ENCODE data around the gene HSD17B11.
"Not testable (repeated sequence)": the region's sequence is repeated elsewhere in the genome, so short reads cannot be mapped to it uniquely, and the experiment has no call there.

The HSD17B11 gene

DNA sequence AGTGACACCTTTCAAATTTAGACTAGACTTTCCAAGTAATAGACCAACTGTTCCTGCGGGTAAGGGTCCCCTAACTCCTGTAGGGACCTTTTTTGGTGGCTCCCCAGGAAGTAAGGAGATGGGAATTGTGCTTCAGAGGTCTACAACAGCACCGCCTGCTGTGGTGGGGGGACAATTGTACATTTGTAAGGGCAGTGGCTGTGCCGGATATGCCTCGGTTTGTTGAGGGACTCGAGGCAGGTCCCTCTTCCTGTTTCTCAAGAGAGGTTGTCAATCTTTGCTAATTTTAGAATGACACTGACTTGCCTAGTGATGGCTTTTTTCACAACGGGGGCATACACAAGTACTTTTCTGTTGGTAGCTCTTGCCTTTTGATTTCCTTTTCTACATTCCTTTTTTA lies 15.5 kb upstream of the HSD17B11 start:
- Histone ChIP-seq H3K4me3 (ENCODE audit: low read length) (no peak overlapping the region), H3K4me1 (ENCODE audit: control insufficient read depth, insufficient read depth, low read length) (no peaks in the 10 kb centered on the region), H3K27me3 (ENCODE audit: control insufficient read depth, insufficient read depth, low read length) (no peaks in the 10 kb centered on the region), H3K27ac (ENCODE audit: low read length) (no peak overlapping the region), H3K36me3 (ENCODE audit: control insufficient read depth, insufficient read depth, low read length) (no peaks in the 10 kb centered on the region), H3K9me3 (ENCODE audit: control insufficient read depth, insufficient read depth, low read length) (no peaks in the 10 kb centered on the region)
- DNase-seq (ENCODE audit: low read depth, low spot score), result no peak
- no CpG with 5 or more reads among the region's 6 CpGs for WGBS (ENCODE audit: insufficient coverage, insufficient read length)

DNA sequence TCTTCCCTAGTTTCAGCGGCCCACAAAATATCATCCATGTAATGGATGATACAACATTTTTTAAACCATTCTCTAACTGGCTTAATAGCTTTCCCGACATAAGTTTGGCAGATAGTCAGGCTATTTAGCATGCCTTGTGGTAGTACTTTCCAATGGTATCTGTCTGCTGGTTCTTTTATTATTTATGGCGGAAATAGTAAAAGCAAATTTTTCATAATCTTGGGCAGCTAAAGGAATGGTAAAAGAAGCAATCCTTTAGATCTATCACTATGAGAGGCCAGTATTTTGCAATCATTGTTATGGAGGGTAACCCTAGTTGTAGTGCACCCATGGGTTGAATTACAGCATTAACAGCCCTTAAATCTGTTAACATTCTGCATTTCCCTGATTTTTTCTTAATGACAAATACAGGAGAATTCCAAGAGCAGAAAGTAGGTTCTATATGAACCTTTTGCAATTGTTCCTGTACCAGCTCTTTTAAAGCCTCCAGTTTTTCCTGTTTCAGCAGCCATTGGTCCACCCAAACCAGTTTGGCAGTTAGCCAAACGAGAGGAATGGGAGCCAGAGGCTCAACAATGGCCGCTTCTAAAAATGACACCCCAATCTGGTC lies 14.3 kb upstream of the HSD17B11 start:
- no peaks in the 10 kb centered on the region for H3K4me1 ChIP-seq (ENCODE audit: control insufficient read depth, insufficient read depth, low read length)
- H3K9me3 ChIP-seq (ENCODE audit: control insufficient read depth, insufficient read depth, low read length), result no peaks in the 10 kb centered on the region
- no peaks in the 10 kb centered on the region for H3K36me3 ChIP-seq (ENCODE audit: control insufficient read depth, insufficient read depth, low read length)
- no peak overlapping the region for H3K4me3 ChIP-seq (ENCODE audit: low read length)
- no peak overlapping the region for H3K27ac ChIP-seq (ENCODE audit: low read length)
- WGBS (ENCODE audit: insufficient coverage, insufficient read length), result no CpG with 5 or more reads among the region's 5 CpGs
- no peak for DNase-seq (ENCODE audit: low read depth, low spot score)
- no peaks in the 10 kb centered on the region for H3K27me3 ChIP-seq (ENCODE audit: control insufficient read depth, insufficient read depth, low read length)

DNA sequence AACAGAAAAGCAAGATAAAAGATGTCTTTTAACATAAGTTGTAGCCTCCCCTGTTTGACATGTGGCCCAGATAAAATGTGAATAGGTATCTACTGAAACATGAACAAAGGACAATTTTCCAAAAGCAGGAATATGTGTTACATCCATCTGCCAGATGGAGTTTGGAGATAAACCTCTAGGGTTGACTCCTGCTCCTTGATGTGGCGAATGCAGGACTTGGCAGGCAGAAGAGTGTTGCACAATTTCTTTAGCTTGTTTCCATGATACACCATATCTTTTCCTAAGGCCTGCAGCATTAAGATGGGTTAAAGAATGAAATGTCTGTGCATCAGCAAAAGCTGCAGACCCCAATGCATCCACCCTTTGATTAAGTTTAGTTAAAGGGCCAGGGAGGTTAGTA lies 12.7 kb upstream of the HSD17B11 start:
- not testable (repeated sequence) for DNase-seq (ENCODE audit: low read depth, low spot score); H3K4me1 ChIP-seq (ENCODE audit: control insufficient read depth, insufficient read depth, low read length); H3K4me3 ChIP-seq (ENCODE audit: low read length); H3K9me3 ChIP-seq (ENCODE audit: control insufficient read depth, insufficient read depth, low read length); H3K27ac ChIP-seq (ENCODE audit: low read length); H3K27me3 ChIP-seq (ENCODE audit: control insufficient read depth, insufficient read depth, low read length); H3K36me3 ChIP-seq (ENCODE audit: control insufficient read depth, insufficient read depth, low read length)
- no CpG with 5 or more reads among the region's 1 CpG for WGBS (ENCODE audit: insufficient coverage, insufficient read length)

DNA sequence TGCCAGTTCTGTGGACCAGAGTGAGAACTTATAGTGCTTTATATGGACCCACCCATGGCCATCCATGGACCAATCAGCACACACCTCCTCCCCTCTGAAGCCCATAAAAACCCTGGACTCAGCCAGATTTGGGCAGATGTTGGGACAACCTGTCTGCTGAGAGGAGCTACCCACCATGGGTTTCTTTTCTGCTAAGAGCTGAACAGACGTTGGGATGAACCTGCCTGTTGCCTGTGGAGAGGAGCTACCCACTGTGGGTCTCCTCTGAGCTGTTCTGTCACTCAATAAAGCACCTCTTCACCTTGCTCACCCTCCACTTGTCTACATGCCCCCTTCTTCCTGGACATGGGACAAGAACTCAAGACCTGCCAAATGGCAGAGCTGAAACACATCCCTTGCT lies 9.0 kb upstream of the HSD17B11 start:
- Histone ChIP-seq H3K27ac (ENCODE audit: low read length) (no peak overlapping the region), H3K36me3 (ENCODE audit: control insufficient read depth, insufficient read depth, low read length) (no peaks in the 10 kb centered on the region), H3K27me3 (ENCODE audit: control insufficient read depth, insufficient read depth, low read length) (no peaks in the 10 kb centered on the region), H3K4me1 (ENCODE audit: control insufficient read depth, insufficient read depth, low read length) (no peaks in the 10 kb centered on the region), H3K9me3 (ENCODE audit: control insufficient read depth, insufficient read depth, low read length) (no peaks in the 10 kb centered on the region), H3K4me3 (ENCODE audit: low read length) (no peak overlapping the region)
- no peak for DNase-seq (ENCODE audit: low read depth, low spot score)
- no CpG with 5 or more reads among the region's 1 CpG for WGBS (ENCODE audit: insufficient coverage, insufficient read length)

DNA sequence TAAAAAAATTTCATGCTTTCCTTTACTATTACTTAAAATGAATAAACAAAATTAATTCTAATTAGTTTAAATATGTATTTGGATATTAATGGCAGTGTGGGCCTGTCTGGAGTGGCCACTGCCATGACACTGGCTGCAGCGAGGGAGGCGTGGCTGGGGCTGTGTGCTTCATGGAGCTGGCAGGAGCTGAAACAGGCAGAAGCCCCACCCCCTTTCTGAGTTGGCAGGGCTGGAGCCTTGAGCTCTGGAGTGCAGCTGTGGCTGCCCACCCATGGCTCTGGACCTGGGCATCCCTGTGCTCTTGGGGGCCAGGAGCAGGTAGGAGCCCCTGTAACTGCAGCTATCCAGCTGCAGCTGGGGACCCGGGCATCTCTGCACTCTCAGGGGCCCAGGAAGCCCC lies 8.2 kb upstream of the HSD17B11 start:
- Histone ChIP-seq H3K4me3 (ENCODE audit: low read length) (no peak overlapping the region), H3K36me3 (ENCODE audit: control insufficient read depth, insufficient read depth, low read length) (no peaks in the 10 kb centered on the region), H3K9me3 (ENCODE audit: control insufficient read depth, insufficient read depth, low read length) (no peaks in the 10 kb centered on the region), H3K27me3 (ENCODE audit: control insufficient read depth, insufficient read depth, low read length) (no peaks in the 10 kb centered on the region), H3K27ac (ENCODE audit: low read length) (no peak overlapping the region), H3K4me1 (ENCODE audit: control insufficient read depth, insufficient read depth, low read length) (no peaks in the 10 kb centered on the region)
- DNase-seq (ENCODE audit: low read depth, low spot score), result no peak
- no CpG with 5 or more reads among the region's 3 CpGs for WGBS (ENCODE audit: insufficient coverage, insufficient read length)

DNA sequence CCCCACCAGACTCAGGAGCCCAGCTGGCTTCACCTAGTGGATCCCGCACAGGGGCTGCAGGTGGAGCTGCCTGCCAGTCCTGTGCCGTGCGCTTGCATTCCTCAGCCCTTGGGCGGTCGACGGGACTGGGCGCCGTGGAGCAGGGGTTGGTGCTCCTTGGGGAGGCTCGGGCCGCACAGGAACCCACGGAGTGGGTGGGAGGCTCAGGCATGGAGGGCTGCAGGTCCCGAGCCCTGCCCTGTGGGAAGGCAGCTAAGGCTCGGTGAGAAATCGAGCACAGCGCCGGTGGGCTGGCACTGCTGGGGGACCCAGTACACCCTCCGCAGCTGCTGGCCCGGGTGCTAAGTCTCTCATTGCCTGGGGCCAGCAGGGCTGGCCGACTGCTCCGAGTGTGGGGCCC lies 4.9 kb upstream of the HSD17B11 start:
- not testable (repeated sequence) for DNase-seq (ENCODE audit: low read depth, low spot score); H3K9me3 ChIP-seq (ENCODE audit: control insufficient read depth, insufficient read depth, low read length); H3K27me3 ChIP-seq (ENCODE audit: control insufficient read depth, insufficient read depth, low read length); H3K36me3 ChIP-seq (ENCODE audit: control insufficient read depth, insufficient read depth, low read length); H3K4me3 ChIP-seq (ENCODE audit: low read length); H3K4me1 ChIP-seq (ENCODE audit: control insufficient read depth, insufficient read depth, low read length); H3K27ac ChIP-seq (ENCODE audit: low read length)
- no CpG with 5 or more reads among the region's 20 CpGs for WGBS (ENCODE audit: insufficient coverage, insufficient read length)

DNA sequence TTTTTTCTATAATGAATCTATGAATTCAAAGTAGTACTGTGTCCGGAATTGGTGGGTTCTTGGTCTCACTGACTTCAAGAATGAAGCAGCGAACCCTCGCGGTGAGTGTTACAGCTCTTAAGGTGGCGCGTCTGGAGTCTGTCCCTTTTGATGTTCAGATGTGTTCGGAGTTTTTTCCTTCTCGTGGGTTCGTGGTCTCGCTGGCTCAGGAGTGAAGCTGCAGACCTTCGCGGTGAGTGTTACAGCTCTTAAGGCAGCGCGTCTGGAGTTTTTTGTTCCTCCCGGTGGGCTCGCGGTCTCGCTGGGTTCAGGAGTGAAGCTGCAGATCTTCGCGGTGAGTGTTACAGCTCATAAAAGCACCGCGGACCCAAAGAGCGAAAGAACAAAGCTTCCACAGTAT lies 4.1 kb upstream of the HSD17B11 start:
- not testable (repeated sequence) for H3K27me3 ChIP-seq (ENCODE audit: control insufficient read depth, insufficient read depth, low read length); H3K9me3 ChIP-seq (ENCODE audit: control insufficient read depth, insufficient read depth, low read length); H3K4me3 ChIP-seq (ENCODE audit: low read length); H3K27ac ChIP-seq (ENCODE audit: low read length); H3K36me3 ChIP-seq (ENCODE audit: control insufficient read depth, insufficient read depth, low read length); DNase-seq (ENCODE audit: low read depth, low spot score); H3K4me1 ChIP-seq (ENCODE audit: control insufficient read depth, insufficient read depth, low read length)
- WGBS (ENCODE audit: insufficient coverage, insufficient read length), result no CpG with 5 or more reads among the region's 23 CpGs

DNA sequence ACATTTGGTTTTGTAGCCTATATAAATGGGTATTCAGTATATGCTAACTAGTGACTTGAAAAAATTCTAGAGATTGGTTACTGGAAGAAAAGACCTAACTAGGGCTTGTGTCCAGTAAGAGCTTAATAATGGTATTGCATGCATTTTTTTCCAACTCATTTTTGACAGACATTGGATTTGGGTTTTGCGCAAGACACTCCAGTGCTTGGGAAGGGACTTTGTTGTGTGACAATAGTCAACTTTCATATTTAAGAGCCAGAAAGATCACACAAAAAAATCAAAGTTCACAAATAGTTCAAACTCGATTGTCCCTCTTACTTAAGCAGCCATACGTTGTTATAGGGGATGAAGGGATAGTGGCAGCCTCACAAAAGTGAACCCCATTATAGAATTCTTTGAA lies 1.2 kb upstream of the HSD17B11 start:
- WGBS (ENCODE audit: insufficient coverage, insufficient read length), result no CpG with 5 or more reads among the region's 3 CpGs

DNA sequence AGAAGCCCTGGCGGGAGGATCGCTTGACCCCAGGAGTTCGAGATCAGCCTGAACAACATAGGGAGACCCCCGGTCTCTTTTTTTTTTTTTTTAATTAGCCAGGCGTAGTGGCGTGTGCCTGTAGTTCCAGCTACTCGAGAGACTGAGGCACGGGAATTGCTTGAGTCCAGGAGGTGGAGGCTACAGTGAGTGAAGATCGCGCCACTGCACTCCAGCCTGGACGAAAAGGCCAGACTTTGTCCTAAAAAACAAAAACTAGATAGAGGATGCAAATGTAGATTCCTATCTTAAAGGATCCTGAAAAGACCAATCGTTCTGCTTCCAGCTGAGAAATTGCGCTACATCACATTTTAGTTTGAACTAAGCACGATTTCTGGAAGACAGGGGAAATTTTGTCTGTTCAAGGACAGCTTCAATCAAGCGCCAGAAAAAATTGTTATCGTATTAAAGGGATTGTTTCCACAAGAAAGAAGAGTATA lies 627 bp upstream of the HSD17B11 start:
- no peak for DNase-seq (ENCODE audit: low read depth, low spot score)
- no peaks in the 10 kb centered on the region for H3K36me3 ChIP-seq (ENCODE audit: control insufficient read depth, insufficient read depth, low read length)
- H3K27ac ChIP-seq (ENCODE audit: low read length), result no peak overlapping the region
- H3K27me3 ChIP-seq (ENCODE audit: control insufficient read depth, insufficient read depth, low read length), result no peaks in the 10 kb centered on the region
- no CpG with 5 or more reads among the region's 16 CpGs for WGBS (ENCODE audit: insufficient coverage, insufficient read length)
- H3K4me1 ChIP-seq (ENCODE audit: control insufficient read depth, insufficient read depth, low read length), result no peaks in the 10 kb centered on the region
- peak overlapping the region; percentile 37; the same call in 1 of the 2 replicates for H3K4me3 ChIP-seq (ENCODE audit: low read length)
- H3K9me3 ChIP-seq (ENCODE audit: control insufficient read depth, insufficient read depth, low read length), result no peaks in the 10 kb centered on the region

More for the DNA sequence above, 1.2 kb upstream of the HSD17B11 start:
- Histone ChIP-seq H3K27me3 (ENCODE audit: control insufficient read depth, insufficient read depth, low read length) (no peaks in the 10 kb centered on the region), H3K27ac (ENCODE audit: low read length) (no peak overlapping the region), H3K36me3 (ENCODE audit: control insufficient read depth, insufficient read depth, low read length) (no peaks in the 10 kb centered on the region), H3K9me3 (ENCODE audit: control insufficient read depth, insufficient read depth, low read length) (no peaks in the 10 kb centered on the region), H3K4me3 (ENCODE audit: low read length) (no peak overlapping the region), H3K4me1 (ENCODE audit: control insufficient read depth, insufficient read depth, low read length) (no peaks in the 10 kb centered on the region)
- DNase-seq (ENCODE audit: low read depth, low spot score), result no peak

DNA sequence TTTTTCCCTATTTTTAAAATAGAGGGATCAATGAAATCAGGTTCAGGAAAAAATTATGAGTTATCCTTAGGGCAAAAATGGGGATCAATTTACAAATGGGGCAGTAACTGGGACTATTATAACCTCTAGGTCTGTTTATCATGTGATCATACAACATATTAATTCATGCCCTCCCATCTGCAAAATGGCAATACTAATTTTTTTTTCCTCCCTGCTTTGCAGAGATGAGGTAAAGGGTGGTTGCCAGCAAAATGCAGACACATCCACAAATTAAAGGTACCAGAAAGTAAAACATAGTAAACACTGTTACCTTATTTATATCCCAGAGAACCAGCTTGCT lies 467 bp downstream of the HSD17B11 start:
- peak overlapping the region; percentile 37; the same call in 1 of the 2 replicates for H3K4me3 ChIP-seq (ENCODE audit: low read length)
- H3K36me3 ChIP-seq (ENCODE audit: control insufficient read depth, insufficient read depth, low read length), result no peaks in the 10 kb centered on the region
- DNase-seq (ENCODE audit: low read depth, low spot score), result no peak
- no peak overlapping the region for H3K27ac ChIP-seq (ENCODE audit: low read length)
- H3K4me1 ChIP-seq (ENCODE audit: control insufficient read depth, insufficient read depth, low read length), result no peaks in the 10 kb centered on the region
- H3K9me3 ChIP-seq (ENCODE audit: control insufficient read depth, insufficient read depth, low read length), result no peaks in the 10 kb centered on the region
- H3K27me3 ChIP-seq (ENCODE audit: control insufficient read depth, insufficient read depth, low read length), result no peaks in the 10 kb centered on the region

DNA sequence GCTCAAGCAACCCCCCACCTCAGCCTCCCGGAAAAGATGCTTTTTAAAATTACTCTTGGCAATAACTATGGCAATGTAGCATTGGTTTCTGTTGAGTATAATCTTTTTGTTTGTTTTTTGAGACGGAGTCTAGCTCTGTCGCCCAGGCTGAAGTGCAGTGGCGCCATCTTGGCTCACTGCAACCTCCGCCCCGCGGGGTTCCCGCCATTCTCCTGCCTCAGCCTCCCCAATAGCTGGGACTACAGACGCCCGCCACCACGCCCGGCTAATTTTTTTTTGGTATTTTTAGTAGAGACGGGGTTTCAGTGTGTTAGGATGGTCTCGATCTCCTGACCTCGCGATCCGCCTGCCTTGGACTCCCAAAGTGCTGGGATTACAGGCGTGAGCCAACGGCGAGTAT lies 933 bp downstream of the HSD17B11 start:
- not testable (repeated sequence) for H3K27ac ChIP-seq (ENCODE audit: low read length); H3K9me3 ChIP-seq (ENCODE audit: control insufficient read depth, insufficient read depth, low read length); H3K27me3 ChIP-seq (ENCODE audit: control insufficient read depth, insufficient read depth, low read length); H3K4me1 ChIP-seq (ENCODE audit: control insufficient read depth, insufficient read depth, low read length); H3K4me3 ChIP-seq (ENCODE audit: low read length); DNase-seq (ENCODE audit: low read depth, low spot score); H3K36me3 ChIP-seq (ENCODE audit: control insufficient read depth, insufficient read depth, low read length)
- WGBS (ENCODE audit: insufficient coverage, insufficient read length), result no CpG with 5 or more reads among the region's 20 CpGs

All from iPS DF 6.9 (cell line).